Endothelial cell of hepatic sinusoid (primary cell): ENCODE measurements around the gene IRF3.

Experiments
- in situ Hi-C: cut with HindIII; loops from 2 replicates; pipeline ENCODE4 v1.10.0; 2017; ENCODE audit warnings: low sequenced_read_pairs

Gene IRF3

GRCh38 chr19:49687566-49688316 lies 22.1 kb upstream of the IRF3 start:
- in situ Hi-C loops = no loop called here

GRCh38 chr19:49687150-49687549 lies 21.5 kb upstream of the IRF3 start:
- in situ Hi-C loops = no loop called here

DNA sequence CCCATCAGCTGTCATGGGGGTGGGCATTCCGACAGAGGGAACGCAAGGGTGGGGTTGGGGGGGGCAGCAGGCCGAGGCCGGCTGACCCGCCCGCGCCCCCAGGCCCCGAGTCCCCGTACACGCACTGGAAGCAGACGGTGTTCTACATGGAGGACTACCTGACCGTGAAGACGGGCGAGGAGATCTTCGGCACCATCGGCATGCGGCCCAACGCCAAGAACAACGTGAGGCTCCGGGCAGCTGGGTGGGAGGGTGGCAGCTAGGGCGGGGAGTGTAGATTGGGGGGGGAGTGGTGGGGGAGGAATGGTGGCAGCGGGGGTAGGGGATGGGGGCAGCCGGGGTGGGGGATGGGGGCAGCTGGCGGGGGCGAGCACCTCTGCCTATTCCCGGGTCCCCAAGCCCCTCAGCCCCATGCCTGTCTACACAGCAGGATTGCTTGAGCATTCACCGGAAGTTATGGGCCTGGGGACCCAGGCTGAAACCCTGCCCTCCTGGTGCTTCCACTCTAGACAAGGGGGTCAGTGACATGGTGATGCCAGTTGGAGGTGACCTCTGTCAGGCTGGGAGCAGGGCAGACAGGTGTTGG lies 20.9 kb upstream of the IRF3 start:
- in situ Hi-C loops = no loop called here

- in situ Hi-C loops = no loop called here
Observed at GRCh38 chr19:49685845-49686332, 20.2 kb upstream of the IRF3 start.

DNA sequence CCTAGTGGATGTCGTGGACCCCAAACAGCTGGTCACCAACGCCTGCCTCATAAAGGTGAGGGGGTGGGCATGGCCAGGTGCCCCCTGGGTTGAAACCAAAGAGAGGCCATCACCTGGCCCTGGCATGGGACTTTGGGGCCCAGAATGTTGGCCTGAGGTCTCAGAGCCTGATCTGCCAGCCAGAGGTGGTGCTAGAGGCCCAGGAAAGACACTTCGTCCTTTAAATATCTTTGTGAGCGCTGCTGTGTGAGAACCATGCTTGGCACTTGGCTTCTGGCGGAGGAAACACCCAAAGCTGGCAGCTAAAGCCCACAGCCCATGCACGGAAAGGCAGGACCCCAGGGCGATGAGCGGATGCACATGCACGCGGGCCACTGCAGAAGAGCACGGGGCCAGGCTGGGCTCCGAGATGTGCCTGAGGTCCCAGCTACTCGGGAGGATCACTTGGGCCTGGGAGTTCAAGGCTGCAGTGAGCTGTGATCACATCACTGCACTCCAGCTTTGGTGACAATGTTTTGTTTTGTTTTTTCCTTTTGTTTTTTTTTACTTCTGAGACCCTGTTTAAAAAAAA lies 19.4 kb upstream of the IRF3 start:
- in situ Hi-C loops = no loop called here

- in situ Hi-C loops = no loop called here
Observed at GRCh38 chr19:49684251-49684982, 18.8 kb upstream of the IRF3 start.

DNA sequence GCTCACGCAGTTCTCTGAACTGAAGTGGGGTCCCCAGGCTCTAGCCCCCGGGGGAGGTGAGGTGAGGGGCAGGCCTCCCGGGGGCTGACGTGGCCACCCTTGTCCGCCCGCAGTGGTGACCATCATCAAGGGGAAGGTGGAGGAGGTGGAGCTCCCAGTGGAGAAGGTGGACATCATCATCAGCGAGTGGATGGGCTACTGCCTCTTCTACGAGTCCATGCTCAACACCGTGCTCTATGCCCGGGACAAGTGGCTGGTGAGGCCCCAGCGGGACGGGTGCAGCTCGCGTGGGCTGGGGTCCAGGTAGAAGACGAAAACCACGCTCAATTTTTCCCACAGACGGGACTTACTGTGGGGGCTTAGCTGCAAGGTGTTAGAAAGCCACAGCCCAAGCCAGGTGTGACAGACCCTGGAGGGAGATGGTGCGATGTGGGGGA lies 18.2 kb upstream of the IRF3 start:
- in situ Hi-C loops = no loop called here

GRCh38 chr19:49682274-49682673 lies 16.6 kb upstream of the IRF3 start:
- in situ Hi-C loops = no loop called here

DNA sequence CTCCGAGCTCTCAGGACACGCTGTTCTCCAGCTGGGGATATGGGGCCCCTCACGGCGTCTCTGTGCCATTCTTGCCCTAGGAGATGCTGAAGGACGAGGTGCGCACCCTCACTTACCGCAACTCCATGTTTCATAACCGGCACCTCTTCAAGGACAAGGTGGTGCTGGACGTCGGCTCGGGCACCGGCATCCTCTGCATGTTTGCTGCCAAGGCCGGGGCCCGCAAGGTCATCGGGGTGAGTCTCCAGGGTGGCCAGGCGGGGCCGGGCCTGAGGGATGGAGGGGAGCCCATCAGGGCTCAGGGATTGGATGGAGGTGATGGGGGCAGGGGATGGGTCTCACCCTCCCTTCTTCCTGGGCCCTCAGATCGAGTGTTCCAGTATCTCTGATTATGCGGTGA lies 16.2 kb upstream of the IRF3 start:
- in situ Hi-C loops = no loop called here

DNA sequence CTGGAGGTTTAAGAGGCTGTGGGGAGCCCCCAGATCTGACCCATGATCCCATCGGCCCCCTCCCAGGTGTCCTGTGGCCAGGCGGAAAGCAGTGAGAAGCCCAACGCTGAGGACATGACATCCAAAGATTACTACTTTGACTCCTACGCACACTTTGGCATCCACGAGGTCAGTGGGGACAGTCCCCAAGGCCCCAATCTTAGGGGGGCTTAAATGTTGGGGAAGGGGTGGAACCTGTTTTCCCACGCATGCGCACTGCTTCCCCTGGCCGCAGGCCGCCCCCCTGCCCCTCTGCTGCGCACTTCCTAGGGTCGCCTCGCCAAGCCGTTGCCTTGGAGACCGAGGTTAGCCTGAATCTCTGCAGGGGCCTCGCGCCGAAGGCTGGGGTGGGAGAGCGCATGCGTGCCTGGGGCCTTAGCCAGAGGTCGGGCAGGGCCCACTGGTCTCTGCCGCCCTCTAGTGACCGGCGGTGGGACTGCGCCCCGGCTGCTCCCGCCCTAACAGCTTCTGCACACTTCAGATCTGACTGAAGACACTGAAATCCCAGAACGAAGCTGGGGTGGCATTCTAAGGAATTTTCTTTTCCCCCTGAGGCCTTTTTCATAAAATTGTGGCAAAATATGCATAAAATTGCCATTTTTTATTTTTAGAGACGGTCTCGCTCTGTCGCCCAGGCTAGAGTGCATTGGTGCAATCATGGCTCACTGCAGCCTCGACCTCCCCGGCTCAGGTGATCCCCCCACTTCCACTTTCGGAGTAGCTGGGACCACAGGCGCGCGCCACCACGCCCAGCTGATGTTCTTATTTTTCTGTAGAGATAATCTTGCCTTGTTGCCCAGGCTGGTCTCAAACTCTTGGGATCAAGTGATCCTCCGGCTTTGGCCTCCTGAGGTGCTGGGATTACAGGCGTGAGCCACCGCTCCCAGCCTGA lies 15.0 kb upstream of the IRF3 start:
- in situ Hi-C loops = no loop called here

- in situ Hi-C loops = loop anchor here (10.0 kb wide), 1 partner anchor 165 kb away; the partner anchor contains the start of gene FCGRT
Observed at GRCh38 chr19:49679771-49680413, 14.2 kb upstream of the IRF3 start.

DNA sequence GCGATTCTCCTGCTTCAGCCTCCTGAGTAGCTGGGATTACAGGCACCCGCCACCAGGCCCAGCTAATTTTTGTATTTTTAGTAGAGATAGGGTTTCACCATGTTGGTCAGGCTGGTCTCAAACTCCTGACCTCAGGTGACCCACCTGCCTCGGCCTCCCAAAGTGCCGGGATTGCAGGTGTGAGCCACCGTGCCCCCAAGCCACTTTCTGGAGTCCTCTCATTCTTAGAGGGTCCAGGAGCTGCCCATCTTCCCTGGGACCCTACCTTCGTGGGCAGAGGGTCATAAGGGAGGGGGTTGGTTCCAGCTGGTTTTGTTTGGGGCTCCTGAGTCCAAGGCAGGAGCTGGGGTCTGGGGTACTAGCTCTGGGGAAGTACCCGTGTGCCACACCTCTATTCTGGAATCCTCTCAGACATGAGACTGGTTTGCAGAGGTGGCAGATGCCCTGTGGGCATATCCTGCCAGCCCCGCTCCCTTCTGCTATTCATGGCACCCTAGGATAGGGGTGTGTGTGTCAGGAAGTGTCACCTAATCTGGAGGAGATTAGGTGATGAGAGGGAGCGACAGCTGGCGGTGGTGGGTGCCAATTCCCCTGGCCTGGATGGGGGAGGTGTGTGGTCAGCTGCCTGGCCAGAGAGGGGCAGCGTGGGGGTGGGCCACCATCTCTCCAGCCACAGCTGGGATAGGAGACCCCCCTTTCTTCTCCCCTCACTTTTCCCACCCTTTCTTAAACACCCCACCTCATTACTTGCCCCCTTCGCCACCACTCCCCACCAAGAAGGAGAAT lies 13.5 kb upstream of the IRF3 start:
- in situ Hi-C loops = loop anchor here (10.0 kb wide), 1 partner anchor 164 kb away; the partner anchor contains the start of gene FCGRT

DNA sequence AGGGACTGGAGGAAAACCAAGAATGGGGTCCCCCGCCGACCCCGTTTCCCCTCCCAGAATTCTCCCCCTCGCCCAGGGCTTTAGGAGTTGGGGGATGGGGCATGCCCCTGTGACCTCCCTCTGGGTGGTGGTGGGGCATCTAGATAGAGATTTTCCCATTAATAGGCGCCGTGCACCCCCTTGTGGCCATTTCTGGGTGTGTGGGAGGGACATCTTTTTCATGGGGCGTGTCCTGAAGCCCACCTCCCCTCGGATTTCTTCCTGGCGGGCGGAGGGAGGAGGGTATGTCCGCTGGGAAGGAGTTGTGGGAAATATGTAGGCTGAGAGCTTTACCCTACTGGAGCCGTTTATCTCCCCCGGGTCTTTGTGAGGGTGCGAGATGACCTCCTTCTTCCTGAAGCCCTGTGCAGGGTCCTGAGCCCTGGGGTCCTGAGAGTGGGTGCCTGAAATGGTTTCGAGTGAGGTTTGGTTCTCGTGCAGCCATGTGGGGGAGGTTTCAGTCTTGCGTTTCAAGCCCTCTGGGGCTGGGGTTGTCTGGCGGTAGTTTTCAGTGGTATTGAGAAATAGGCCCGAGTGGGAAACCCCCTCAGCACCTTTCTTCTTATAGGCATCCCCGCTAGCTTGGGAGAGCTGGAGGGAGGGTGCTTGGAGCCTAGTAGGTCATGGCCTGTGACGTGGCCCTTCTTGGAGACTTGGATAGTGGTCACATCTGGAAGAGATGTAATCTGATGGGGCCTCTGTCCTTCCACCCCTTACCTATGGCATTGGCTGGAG lies 12.4 kb upstream of the IRF3 start:
- in situ Hi-C loops = loop anchor here (10.0 kb wide), 1 partner anchor 163 kb away; the partner anchor contains the start of gene FCGRT

GRCh38 chr19:49677231-49677900 lies 11.7 kb upstream of the IRF3 start, which contains the start of gene PRMT1:
Gene PRMT1 (plus strand): TSS chr19:49677271. CDS start chr19:49677281, 10 bp downstream.
- in situ Hi-C loops = loop anchor here (10.0 kb wide), 1 partner anchor 163 kb away; the partner anchor contains the start of gene FCGRT

DNA sequence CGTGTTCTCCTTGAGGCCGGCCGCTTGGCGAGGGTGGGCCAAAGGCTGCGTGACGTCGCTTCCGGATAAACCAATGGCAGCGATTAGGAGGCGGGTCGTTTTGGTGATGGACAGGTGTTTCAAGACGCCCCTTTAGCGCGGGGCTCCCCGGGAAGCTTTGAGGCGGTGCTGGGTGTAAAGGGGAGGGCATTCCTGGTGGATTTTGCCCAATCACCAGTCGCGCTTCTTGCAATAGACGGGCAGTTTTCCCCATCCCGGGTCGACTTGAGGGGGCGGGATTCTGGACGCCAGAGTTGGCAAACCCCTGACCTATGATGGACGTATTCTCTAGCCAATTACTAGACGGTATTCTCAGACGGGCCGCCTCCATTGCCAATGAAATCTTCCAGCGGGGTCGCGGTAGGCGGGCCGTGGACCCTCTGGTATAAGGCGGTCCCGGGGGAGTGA lies 11.2 kb upstream of the IRF3 start:
- in situ Hi-C loops = loop anchor here (10.0 kb wide), 1 partner anchor 162 kb away; the partner anchor contains the start of gene FCGRT

GRCh38 chr19:49676136-49676783 lies 10.6 kb upstream of the IRF3 start:
- in situ Hi-C loops = loop anchor here (10.0 kb wide), 1 partner anchor 161 kb away; the partner anchor contains the start of gene FCGRT
